Loucy (cell line): ENCODE data around the gene KDELR1.

Source experiments
- H2AFZ ChIP-seq: fragments of 200-600 bp; sonication (generic); 2 replicates; pipeline ENCODE4 v1.6.0; 2016; ENCODE audit warnings: antibody characterized with exemption, mild to moderate bottlenecking, low read length, moderate library complexity
- H3F3A ChIP-seq: fragments of 200-600 bp; 2 replicates; pipeline ENCODE4 v1.6.0; 2016; ENCODE audit warnings: antibody characterized with exemption, low read depth, mild to moderate bottlenecking
- H3K27me3 ChIP-seq: fragments of 200-600 bp; sonication (generic); 2 replicates; pipeline ENCODE4 v1.6.1; 2014; ENCODE audit warnings: low read length, mild to moderate bottlenecking; ENCODE audit not compliant: insufficient read depth, poor library complexity, severe bottlenecking
- H3K36me3 ChIP-seq: fragments of 200-600 bp; sonication (generic); 2 replicates; pipeline ENCODE4 v1.6.1; 2016; ENCODE audit warnings: low read length; ENCODE audit not compliant: insufficient read depth
- H3K4me1 ChIP-seq: fragments of 200-600 bp; sonication (generic); 2 replicates; pipeline ENCODE4 v1.5.1; 2014; ENCODE audit warnings: low read length, mild to moderate bottlenecking; ENCODE audit not compliant: insufficient read depth, poor library complexity, severe bottlenecking
- H3K4me2 ChIP-seq: fragments of 200-600 bp; sonication (generic); 2 replicates; pipeline ENCODE4 v1.6.0; 2014; ENCODE audit warnings: antibody characterized with exemption, low read length, low read depth, mild to moderate bottlenecking; ENCODE audit not compliant: poor library complexity, severe bottlenecking
- H3K4me3 ChIP-seq: fragments of 200-600 bp; sonication (generic); 2 replicates; pipeline ENCODE4 v1.5.1; 2014; ENCODE audit warnings: low read length, mild to moderate bottlenecking, mixed read lengths; ENCODE audit not compliant: poor library complexity, severe bottlenecking
- H3K79me2 ChIP-seq: fragments of 200-600 bp; sonication (generic); 2 replicates; pipeline ENCODE4 v1.6.1; 2014; ENCODE audit warnings: low read length; ENCODE audit not compliant: insufficient read depth
- H3K9ac ChIP-seq: fragments of 200-600 bp; sonication (generic); 2 replicates; pipeline ENCODE4 v1.6.0; 2014; ENCODE audit warnings: mild to moderate bottlenecking, low read depth, low read length, moderate library complexity; ENCODE audit not compliant: poor library complexity, severe bottlenecking
- H3K9me2 ChIP-seq: fragments of 200-600 bp; sonication (generic); replicated peaks from 2 replicates; pipeline ENCODE4 v1.6.1; 2016; ENCODE audit warnings: low read depth, low read length, mixed read lengths
- H3K9me3 ChIP-seq: fragments of 200-600 bp; sonication (generic); 2 replicates; pipeline ENCODE4 v1.6.1; 2014; ENCODE audit warnings: mild to moderate bottlenecking, antibody characterized with exemption, low read length, low read depth; ENCODE audit not compliant: insufficient read depth
- H4K20me1 ChIP-seq: fragments of 200-600 bp; sonication (generic); 2 replicates; pipeline ENCODE4 v1.6.0; 2014; ENCODE audit warnings: antibody characterized with exemption, low read length, mild to moderate bottlenecking; ENCODE audit not compliant: insufficient read depth, poor library complexity, severe bottlenecking
- EZH2phosphoT487 ChIP-seq: fragments of 200-600 bp; IDR thresholded peaks from 2 replicates; pipeline ENCODE4 v1.6.1; 2018; ENCODE audit warnings: antibody characterized with exemption, mild to moderate bottlenecking, moderate library complexity, borderline replicate concordance
- TF ChIP-seq, protein P1 (sequence below): fragments of 200-600 bp; sonication (generic); conservative IDR thresholded peaks from 2 replicates; pipeline ENCODE4 v1.5.1; 2014; ENCODE audit warnings: mild to moderate bottlenecking, antibody characterized with exemption, low read length

The KDELR1 gene

DNA sequence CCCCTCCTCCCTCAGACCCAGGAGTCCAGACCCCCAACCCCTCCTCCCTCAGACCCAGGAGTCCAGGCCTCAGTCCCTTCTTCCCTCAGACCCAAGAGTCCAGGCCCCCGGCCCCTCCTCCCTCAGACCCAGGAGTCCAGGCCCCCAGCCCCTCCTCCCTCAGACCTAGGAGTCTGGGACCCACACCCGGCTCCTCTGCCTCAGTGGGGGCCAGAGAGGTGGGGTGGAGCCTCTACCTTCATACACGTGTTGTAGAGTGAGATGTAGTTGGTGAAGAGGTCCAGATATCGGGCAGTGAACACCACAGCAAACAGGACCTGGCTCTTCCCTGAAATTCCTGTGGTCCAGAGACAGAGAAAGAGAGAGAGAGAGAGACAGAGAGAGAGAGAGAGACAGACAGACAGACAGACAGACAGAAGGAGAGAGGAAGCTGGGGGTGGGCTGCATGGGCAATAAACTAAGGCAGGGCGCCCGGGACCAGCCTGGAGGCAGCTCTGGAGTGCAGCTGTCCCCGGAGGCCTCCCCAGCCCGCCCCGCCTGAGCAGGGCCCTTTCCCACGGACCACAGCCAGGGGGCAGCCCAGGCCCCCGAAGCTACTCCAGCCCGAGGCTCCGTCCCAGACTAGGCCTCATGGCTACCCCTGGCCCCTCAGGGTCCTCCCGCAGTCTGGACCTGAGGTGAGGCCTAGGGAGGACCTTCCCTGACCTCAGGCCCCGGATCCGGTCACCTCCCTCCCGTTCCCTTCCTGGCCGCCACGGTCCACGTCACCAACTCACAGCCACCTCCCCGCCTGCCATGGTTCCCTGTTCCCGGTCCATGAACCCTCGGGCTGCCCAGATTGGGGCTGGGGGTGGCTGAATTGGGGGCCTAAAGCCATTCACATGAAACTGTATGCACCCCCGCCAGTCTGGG is 907 bp downstream of the KDELR1 start:
- peaks cover 11% of the 10 kb centered on the region for H3K4me1 ChIP-seq
- peaks cover 38% of the 10 kb centered on the region for H3K79me2 ChIP-seq
- no peaks in the 10 kb centered on the region for H3K9me3 ChIP-seq
- peaks cover 12% of the 10 kb centered on the region for H4K20me1 ChIP-seq
- peak overlapping the region; percentile 99 for H3K4me2 ChIP-seq
- H2AFZ ChIP-seq: peak overlapping the region; percentile 31
- H3K27me3 ChIP-seq: no peaks in the 10 kb centered on the region
- H3K9me2 ChIP-seq: no peaks in the 10 kb centered on the region
- peak overlapping the region; percentile 90 for H3K4me3 ChIP-seq
- H3F3A ChIP-seq: no peaks in the 10 kb centered on the region
- H3K9ac ChIP-seq: peak overlapping the region; percentile 98
- TF ChIP-seq EZH2phosphoT487: no peak
- TF ChIP-seq, protein P1, sequence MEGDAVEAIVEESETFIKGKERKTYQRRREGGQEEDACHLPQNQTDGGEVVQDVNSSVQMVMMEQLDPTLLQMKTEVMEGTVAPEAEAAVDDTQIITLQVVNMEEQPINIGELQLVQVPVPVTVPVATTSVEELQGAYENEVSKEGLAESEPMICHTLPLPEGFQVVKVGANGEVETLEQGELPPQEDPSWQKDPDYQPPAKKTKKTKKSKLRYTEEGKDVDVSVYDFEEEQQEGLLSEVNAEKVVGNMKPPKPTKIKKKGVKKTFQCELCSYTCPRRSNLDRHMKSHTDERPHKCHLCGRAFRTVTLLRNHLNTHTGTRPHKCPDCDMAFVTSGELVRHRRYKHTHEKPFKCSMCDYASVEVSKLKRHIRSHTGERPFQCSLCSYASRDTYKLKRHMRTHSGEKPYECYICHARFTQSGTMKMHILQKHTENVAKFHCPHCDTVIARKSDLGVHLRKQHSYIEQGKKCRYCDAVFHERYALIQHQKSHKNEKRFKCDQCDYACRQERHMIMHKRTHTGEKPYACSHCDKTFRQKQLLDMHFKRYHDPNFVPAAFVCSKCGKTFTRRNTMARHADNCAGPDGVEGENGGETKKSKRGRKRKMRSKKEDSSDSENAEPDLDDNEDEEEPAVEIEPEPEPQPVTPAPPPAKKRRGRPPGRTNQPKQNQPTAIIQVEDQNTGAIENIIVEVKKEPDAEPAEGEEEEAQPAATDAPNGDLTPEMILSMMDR: peak; percentile 50
- H3K36me3 ChIP-seq: peaks cover 13% of the 10 kb centered on the region; the same call in 1 of the 2 replicates

DNA sequence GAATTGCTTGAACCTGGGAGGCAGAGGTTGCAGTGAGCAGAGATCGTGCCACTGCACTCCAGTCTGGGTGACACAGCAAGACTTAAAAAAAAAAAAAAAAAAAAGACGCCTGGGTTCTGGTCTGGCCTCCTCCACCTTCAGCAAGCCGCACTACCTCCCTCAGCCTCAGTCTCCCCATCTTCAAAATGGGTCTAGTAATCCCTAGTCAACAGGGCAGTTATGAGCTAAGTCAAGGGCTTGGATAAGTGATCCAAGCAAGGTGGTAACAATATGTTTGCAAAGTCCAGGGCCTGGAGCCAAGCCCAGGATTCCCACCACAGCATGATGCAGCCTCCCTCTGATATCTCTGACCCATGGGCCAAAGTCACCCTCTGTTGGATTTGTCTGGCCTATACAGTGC is 4.4 kb downstream of the KDELR1 start:
- no peaks in the 10 kb centered on the region for H3K27me3 ChIP-seq
- H3K9me3 ChIP-seq: no peaks in the 10 kb centered on the region
- peaks cover 32% of the 10 kb centered on the region; the same call in 1 of the 2 replicates for H3K36me3 ChIP-seq
- no peaks in the 10 kb centered on the region for H3F3A ChIP-seq
- no peak overlapping the region for H3K4me2 ChIP-seq
- peaks cover 12% of the 10 kb centered on the region for H4K20me1 ChIP-seq
- no peak overlapping the region for H3K9ac ChIP-seq
- no peaks in the 10 kb centered on the region for H3K9me2 ChIP-seq
- no peak overlapping the region for H2AFZ ChIP-seq
- no peak overlapping the region for H3K4me3 ChIP-seq
- H3K79me2 ChIP-seq: peaks cover 38% of the 10 kb centered on the region
- TF ChIP-seq EZH2phosphoT487: no peak
- TF ChIP-seq, protein P1: no peak
- H3K4me1 ChIP-seq: peaks cover 6% of the 10 kb centered on the region

DNA sequence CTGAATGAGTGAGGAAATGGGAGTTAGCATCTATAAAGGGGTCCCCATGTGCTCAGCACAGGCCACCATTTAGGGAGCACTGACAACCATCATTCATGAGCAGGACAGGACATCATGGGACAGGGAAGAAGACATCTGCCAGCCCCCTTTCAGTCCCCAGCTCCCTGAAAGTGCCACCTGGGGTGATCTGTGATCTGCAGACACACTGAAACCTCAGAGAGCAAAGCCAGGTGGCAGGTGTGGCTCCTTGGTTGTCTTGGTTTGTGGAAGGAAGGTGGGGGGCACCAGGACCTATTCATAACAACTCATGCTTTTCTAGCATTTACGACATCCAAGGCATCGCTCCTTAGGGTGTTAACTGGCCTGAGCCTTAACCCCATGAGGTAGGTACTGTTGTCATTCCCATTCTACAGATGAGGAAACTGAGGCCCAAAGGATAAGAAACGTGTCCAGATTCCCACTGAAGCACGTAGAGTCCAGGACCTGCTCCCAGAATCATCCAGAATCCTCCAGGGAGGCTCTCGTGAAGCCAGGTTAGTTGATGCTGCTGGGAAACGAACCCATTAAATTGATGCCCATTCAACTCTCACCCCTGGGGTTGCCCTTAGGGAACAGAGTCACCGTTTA is 5.8 kb downstream of the KDELR1 start:
- Histone ChIP-seq H3K4me2 (no peak overlapping the region), H4K20me1 (peaks cover 12% of the 10 kb centered on the region), H2AFZ (no peak overlapping the region), H3K9ac (no peak overlapping the region), H3K4me1 (peaks cover 3% of the 10 kb centered on the region), H3K36me3 (peaks cover 32% of the 10 kb centered on the region; the same call in 1 of the 2 replicates), H3K9me2 (no peaks in the 10 kb centered on the region), H3K27me3 (no peaks in the 10 kb centered on the region), H3K79me2 (peaks cover 29% of the 10 kb centered on the region), H3K4me3 (no peak overlapping the region), H3K9me3 (no peaks in the 10 kb centered on the region), H3F3A (no peaks in the 10 kb centered on the region)
- TF ChIP-seq, protein P1: no peak
- TF ChIP-seq EZH2phosphoT487: no peak
